ENCODE data around the gene S100A7. TPM values are rescaled to one million over a fixed set of nuclear protein-coding genes. Genes with fewer than 3 reads are reported as not detected.
"Not testable (repeated sequence)": the region's sequence is repeated elsewhere in the genome, so short reads cannot be mapped to it uniquely, and the experiment has no call there.

Gene S100A7
- total RNA-seq, 1 donor from 2014 or later = not detected

DNA sequence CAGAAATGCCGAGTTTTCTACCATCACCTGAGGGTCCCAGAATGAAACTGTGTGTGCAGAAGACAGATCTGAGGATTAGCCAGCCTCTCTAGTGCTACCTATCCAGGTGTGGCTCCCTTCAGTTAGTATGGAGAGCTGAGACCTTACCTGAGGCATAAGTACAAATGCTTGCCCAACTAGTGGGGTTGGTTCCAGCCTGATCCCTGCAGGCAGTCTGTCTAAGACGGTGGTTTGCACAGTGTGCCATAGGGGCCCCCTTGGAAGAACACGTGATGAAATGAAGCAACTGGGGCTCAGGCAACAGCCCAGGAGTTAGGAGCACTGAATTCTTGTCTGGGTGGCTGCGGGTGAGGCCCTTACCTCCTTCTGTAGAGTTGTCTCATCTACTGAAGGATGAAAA, 28.5 kb downstream of the S100A7 start:
- ATAC-seq (no peak), DNase-seq (ENCODE audit: low spot score) (no peak)

DNA sequence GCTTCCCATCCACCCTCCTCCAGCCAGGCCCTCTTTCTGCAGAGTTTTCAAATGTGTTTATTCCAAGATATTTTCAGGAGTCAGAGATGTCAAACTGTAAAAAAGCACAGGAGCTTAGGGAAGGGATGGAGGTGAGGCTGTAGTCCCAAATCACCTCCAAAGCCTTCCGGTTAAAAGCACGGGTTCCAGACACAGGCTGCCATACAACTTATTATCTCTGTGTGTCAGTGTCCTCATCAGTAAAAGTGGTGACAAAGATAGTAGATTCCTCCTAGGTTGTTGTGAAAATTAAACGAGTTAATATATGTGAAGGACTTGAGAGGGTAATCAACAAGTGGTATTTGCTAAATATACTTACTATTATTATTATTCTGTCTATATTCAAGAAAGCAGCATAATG, 29.0 kb downstream of the S100A7 start:
- DNase-seq (ENCODE audit: low spot score) = no peak
- no peak for ATAC-seq

DNA sequence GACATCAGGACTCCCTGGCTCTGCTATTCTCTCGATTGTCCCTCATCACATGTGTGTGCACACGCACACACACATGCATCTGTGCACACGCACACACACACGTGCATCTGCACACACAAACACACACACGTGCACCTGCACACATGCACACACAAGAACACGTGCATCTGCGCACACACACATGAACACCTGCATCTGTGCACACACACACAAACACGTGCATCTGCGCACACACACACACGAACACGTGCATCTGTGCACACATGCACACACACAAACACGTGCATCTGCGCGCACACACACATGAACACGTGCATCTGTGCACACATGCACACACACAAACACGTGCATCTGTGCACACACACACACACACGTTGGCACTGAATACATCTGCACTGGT, 29.4 kb downstream of the S100A7 start:
- no peak for ATAC-seq
- DNase-seq (ENCODE audit: low spot score) = no peak

DNA sequence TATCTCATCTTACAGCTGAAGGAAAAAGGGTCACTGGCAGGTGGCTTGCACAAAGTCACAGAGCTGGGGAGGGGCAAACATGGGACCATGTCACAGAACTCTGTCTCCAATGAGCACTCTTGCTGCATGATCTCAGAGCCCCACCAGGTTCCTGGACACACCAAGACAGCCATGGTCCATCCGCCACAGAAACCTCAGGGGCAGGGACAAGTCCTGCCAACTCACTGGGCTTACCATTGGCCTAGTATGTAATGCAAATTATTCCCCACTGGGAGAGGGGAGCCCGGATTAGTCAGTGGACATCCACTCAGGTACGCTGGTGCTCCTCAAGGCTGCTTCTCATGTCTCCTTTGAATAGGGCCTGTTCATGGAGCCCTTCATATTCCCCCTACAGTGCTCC, 29.9 kb downstream of the S100A7 start:
- DNase-seq (ENCODE audit: low spot score) = no peak
- no peak for ATAC-seq

DNA sequence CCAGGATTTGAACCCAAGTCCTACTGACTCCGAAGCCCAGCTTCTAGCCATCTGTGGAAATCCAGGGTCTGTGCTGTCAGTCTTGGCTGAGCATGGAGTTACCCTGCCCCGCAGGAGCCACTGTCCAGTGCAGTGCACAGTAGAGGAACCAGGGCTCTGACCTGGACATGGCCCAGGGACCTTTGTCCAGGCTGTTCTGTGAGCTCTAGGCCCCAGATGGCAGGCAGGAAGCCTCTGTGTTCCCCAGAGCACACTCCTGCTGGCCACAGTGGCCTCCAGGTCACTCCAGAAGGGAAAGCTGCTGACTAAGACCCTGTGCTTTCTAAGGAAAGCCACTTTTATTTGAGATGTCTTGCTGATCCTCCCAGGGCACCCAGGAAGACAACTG, 30.3 kb downstream of the S100A7 start:
- ATAC-seq = peak; percentile 93
- no peak for DNase-seq (ENCODE audit: low spot score)

DNA sequence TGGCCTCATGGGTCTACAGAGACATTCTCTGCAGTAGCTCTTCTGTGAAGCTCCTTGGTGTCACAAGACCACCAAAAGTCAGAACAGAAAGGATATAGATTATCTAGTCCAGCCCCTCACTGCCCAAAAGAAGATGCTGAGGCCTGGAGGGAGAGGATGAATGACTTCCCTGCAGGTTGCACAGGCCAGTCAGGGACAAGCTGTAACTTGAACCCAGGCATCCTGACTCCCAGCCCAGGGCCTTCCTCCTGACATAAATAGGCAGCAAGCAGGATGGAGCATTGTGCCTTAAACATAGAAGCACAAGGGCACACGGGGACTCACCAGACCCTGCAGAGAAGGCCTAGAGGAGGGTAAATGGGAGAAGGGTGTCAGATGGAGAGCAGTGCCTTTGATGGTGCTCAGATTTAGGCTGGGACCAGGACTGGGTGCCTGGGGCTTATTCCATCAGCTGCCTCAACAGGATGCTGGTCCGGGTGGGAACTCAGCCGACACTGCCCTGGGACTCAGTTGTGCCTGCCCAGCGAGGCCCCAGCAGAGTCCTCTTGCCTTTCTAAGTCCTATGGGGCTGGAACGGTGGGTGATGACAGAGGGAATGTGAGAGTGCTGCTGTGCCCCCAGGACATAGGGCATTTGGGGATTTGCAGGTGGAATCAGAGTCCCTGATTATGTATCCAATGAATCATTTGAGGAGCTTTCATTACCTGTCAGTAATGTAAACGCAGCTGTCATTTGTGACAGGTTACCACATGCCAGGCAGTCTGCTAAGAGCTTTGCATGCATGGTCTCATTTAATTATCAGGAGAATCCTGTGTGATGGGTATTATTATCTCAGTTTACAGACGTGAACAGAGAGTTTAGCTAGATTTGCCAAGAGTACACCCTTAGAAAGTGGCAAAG, 30.9 kb downstream of the S100A7 start:
- DNase-seq (ENCODE audit: low spot score) (no peak), ATAC-seq (no peak)

DNA sequence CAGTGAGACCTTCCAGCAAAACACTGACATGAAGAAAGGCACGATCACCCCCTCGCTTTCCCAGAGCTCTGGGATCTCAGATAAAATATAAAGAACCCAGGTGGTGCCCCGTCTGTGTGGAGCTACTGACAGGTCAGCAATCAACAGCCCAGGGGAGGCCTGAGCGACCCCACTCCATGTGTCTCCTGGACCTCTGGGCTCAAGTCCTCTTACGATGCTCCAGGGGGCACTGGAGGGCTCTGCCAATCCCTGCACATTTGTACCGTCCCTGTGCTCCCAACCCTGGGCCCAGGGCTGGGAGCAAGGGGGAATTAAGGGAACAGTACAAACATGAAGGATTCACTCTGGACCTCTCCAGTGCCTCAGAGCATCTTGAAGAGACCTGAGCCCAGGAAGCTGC, 31.7 kb downstream of the S100A7 start:
- DNase-seq (ENCODE audit: low spot score) (no peak), ATAC-seq (no peak)

DNA sequence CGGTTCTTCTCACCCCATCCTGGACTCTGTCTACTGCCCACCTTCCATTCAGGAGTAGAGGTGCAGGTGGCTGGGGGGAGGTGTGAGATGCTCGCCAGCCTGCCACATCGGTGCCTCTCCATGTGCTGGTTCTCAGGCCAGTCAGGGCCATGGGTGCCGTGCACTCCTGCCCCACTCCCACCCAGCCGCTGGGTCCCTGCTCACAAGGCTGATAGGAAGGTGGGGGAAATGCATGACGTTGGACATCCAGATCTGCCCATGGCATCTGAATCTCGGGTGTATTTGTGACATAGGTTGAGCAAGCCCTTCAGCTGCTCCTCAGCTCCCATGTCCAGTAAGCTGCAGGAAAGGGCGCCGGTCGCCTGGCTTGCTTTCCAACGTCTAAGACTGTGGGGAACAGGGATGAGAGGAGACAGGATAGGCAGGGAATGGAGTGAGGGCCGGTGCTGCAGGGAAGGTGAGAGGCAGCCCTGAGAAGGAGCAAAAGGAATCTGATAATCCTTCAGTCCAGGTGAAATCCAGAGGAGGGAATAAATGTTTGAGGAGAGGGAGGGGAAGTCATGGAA, 32.3 kb downstream of the S100A7 start:
- ATAC-seq = no peak
- DNase-seq (ENCODE audit: low spot score) = no peak

DNA sequence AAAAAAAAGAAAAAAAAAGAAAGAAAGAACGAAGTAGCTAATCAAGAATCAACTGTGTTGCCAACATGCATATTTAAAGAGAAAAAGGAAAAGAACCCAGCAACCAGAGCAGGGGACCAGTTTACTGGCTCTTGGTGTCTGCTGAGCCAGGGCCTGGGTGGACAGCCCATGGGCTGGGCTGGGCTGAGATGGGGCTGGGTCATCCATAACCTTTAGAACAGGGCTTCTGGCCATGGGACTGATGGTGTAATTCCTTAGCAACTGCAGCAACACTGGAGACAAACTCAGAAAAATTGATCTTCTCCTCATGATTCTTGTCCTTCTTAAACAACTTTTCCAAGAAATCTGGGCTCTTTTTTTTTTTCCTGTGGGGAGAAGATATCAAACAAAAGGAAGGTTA, 33.6 kb downstream of the S100A7 start:
- no peak for DNase-seq (ENCODE audit: low spot score)
- ATAC-seq = no peak

DNA sequence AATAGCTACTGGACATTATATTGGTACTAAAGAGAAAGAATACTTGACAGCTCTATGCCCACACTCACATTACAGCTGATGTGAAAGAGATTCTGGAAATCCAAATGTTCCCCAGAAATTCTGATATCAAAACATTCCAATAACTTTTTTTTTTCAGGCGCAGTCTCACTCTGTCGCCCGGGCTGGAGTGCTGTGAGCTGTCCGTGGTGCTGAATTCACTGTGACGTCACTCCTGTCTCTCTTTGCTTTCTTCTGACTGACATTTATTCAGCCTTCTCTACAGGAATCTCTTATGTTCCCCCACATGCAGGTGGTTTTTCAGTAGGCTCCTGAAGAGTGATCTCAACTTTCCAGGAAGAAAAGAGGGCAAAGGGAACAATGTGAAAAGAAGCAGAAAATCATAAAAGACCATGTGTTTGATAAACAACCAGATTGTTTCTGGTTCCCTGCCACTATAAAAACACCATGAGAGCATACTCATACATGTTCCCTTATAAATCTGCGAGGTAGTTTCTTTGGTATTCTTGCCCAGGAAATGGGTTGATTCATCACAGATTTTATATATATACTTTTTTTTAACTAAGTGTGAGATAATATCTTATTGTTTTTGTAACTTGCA, 37.9 kb downstream of the S100A7 start:
- peak; percentile 60 for DNase-seq (ENCODE audit: low spot score)
- peak; percentile 90 for ATAC-seq

DNA sequence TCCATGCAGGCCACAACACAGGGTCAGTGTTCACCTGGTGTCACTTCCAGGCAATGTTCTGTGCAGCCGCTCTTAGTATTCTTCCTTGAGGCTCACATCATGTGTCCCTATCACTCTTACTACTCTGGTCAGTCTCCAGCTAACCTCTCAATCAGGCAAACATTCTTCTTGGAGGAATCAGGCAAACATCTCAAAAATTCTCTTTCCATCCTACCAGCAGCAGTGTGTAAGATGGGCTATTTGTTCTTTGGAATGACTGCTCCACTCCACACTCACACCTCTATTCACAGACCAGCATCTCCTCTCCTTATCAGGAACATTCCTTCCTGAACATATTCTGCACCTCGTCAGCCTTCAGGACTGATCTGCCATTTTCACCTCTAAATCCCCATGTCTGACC, 40.1 kb downstream of the S100A7 start:
- no peak for ATAC-seq

DNA sequence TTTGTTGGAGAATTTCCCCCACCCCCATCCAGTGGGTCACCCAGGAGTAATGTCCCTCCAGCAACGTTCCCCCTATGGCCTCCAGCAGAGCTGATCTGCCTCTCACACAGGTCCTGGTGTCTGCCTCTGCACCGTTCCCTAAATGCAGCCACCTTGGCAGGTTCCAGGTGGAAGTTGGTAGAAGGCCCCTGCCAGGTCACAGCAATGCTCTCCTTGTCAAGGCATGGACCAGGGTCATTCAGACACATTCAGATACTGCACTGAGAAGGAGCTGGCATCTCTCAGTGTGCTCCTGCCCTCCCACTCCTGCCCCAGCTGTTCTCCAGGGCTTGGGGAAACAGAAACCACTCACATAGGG, 41.0 kb downstream of the S100A7 start:
- not testable (repeated sequence) for ATAC-seq
- DNase-seq (ENCODE audit: low spot score) = peak; percentile 19

More for the DNA sequence above, 40.1 kb downstream of the S100A7 start:
- no peak for DNase-seq (ENCODE audit: low spot score)

DNA sequence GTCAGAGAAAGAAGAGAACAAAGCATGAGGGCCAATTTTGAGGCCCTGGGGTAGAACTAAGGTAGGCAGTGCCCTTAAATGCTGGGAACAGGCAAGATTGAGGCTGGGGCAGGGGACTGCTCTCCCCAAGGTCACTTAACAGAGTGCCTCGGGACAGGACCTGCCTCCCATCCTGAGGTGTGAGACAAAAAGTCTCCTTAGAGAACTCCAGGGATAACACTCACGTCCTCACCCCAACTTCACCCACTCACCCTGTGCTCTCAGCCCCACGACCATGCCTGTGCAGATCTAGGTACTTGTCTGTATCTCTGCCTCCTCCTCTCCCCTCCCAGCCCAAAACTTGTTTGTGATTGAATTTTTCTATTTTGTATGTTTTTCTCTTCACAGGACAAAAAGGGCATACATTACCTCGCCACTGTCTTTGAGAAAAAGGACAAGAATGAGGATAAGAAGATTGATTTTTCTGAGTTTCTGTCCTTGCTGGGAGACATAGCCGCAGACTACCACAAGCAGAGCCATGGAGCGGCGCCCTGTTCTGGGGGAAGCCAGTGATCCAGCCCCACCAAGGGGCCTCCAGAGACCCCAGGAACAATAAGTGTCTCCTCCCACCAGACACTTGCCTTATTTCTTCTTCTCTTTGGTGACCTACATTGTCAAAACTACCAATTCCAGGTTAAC, 41.6 kb downstream of the S100A7 start:
- not testable (repeated sequence) for ATAC-seq; DNase-seq (ENCODE audit: low spot score)

DNA sequence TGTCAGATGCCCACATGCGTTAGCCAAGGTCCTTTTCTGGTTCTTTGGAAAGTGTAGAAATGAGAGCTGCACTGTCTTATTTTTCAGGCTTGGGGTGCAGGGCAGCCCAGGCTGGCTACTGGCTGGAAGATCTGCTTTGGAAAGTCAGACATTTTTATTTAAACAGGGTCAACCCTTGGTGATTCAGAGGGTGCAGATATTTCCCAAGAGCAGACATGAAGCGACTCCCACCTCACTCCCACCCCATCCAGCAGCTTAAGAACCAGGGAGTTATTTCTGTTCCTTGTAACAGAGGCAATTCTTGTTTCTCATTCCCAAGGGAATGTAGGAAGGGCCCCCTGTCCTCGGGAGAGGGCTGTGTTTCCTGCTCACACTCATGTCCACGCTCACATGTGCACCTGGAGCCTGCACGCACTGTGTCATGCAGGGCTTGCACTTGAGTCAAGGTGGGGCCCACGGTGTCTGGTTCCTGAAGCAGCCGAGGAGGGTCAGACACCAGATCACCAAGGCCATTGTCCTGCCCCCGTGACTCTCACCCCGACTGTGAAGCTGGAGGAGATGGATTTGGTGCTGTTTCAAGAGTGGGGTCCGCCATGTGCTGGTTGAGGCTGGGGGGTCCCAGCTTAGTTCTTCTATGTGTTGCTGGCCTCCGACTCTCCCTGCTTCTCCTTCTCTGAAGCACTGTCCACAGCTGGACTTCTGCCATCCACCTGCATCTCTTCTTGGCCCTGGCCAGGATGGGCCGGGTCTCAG, 43.1 kb downstream of the S100A7 start:
- ATAC-seq (no peak), DNase-seq (ENCODE audit: low spot score) (peak; percentile 27)

DNA sequence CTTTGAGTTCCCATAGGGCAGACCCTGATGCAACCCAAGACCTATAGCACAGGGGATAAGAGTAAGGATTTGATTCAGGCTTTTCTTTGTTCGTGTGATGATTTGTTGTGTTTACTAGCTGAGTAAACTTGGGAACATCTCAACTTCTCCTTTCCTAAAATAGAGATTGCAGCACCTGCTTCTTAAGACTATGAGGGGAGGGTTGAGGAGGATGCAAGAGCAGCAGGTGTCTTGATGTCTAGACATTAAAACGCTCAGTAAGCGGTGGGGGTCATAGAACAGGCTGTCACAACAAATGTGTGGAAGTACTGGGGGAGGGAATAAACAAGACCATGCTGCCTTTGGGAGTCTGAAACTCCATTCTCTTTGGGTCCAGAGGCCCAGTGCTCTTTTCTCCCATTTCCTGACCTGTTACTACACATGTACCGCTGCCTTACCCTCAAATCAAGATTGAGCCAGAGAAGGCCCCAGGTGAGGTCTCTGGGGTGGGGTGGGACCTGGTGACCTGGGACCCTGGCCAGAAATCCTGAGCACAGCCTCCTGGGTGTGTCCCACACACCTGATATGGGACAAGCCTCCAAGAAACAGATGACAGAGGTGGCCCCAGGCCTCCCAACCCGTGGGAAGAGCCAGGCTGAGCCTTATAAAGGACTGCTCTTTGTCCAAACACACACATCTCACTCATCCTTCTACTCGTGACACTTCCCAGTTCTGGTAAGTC, 44.4 kb downstream of the S100A7 start, which contains the start of gene S100A7A:
Gene S100A7A, plus strand, starts transcription at position 671 of the 721 bp plus-strand sequence. CDS start 1,563 bp downstream, outside the sequence.
- ATAC-seq = no peak
- DNase-seq (ENCODE audit: low spot score) = no peak

DNA sequence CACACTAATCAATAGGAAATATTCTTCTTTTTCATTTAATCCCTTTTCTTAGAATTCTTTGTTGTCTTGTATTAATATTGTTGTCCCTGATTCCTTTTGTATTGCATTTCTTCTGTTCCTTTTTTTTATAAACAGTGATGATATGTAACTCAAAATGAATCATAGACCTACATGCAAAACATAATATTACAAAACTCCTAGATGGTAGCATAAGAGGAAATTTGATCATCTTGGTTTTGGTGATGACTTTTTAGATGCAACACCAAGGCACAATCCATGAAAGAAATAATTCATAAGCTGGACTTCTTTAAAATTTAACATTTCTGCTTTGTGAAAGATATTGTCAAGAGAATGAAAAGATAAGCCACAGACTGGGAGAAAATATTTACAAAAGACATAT, 46.5 kb downstream of the S100A7 start:
- not testable (repeated sequence) for ATAC-seq; DNase-seq (ENCODE audit: low spot score)
